ENCODE measurements around the gene TNFRSF19. TPM values are rescaled to one million over a fixed set of nuclear protein-coding genes. Genes with fewer than 3 reads are reported as not detected.
"Not testable (repeated sequence)": the region's sequence is repeated elsewhere in the genome, so short reads cannot be mapped to it uniquely, and the experiment has no call there.

TNFRSF19 gene, protein sequence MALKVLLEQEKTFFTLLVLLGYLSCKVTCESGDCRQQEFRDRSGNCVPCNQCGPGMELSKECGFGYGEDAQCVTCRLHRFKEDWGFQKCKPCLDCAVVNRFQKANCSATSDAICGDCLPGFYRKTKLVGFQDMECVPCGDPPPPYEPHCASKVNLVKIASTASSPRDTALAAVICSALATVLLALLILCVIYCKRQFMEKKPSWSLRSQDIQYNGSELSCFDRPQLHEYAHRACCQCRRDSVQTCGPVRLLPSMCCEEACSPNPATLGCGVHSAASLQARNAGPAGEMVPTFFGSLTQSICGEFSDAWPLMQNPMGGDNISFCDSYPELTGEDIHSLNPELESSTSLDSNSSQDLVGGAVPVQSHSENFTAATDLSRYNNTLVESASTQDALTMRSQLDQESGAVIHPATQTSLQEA
- total RNA-seq = under 1 TPM; 0.82 to 0.90 TPM

DNA sequence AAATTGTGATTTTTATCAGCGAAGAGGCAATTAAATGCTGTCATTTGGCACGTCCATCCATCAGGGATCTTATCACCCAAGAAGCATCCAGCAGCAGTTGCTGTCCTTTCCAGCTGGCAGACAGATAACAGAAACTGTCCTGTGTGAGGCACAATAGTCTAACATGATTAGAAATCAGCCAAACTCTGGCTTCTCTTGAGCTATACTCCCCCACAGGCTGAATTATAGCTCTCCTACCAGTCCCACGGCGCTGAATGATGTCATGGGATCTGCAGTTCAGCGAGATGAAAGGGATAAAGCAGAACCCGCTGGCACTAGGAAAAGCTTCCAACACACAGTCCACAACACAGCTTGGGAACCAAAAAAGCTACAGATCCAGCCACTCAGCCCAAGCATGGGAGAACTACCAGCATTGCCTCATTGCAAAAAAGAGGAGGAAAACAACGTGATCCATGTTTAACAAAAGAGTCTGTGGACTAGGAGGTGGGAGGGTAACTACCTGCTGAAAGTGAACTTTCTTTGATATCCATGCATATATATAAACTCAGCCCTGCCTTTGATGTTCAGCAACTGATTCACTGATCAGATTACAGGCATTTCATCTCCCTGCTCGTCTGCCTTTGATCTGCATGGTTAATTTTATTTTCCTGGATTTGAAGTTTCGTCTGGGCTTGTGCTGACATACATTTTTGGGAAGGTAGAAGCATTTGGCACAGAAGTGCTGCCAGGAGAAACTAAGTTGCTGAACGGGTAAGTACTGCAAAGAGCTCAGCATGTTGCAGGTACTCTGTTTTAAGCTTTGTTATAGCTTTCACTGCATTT lies at the start of gene TNFRSF19:
Gene TNFRSF19, plus strand, starts transcription at position 314 of the 822 bp plus-strand sequence. CDS start 19,772 bp downstream, outside the sequence.
- H3K9ac ChIP-seq (ENCODE audit: low read depth in 2 of 2, low read length in 2 of 2) = no peak within 1 kb of the TSS
- no peak for DNase-seq
- no peaks in the 10 kb centered on the region for H3K9me3 ChIP-seq
- H3K4me3 ChIP-seq = no peak within 1 kb of the TSS
- no peaks in the 10 kb centered on the region for H3K36me3 ChIP-seq
- H3K4me1 ChIP-seq = no peaks in the 10 kb centered on the region
- intact Hi-C loops (cut with DNase I) = no loop called here
- TF ChIP-seq, protein P1, sequence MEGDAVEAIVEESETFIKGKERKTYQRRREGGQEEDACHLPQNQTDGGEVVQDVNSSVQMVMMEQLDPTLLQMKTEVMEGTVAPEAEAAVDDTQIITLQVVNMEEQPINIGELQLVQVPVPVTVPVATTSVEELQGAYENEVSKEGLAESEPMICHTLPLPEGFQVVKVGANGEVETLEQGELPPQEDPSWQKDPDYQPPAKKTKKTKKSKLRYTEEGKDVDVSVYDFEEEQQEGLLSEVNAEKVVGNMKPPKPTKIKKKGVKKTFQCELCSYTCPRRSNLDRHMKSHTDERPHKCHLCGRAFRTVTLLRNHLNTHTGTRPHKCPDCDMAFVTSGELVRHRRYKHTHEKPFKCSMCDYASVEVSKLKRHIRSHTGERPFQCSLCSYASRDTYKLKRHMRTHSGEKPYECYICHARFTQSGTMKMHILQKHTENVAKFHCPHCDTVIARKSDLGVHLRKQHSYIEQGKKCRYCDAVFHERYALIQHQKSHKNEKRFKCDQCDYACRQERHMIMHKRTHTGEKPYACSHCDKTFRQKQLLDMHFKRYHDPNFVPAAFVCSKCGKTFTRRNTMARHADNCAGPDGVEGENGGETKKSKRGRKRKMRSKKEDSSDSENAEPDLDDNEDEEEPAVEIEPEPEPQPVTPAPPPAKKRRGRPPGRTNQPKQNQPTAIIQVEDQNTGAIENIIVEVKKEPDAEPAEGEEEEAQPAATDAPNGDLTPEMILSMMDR (IDR thresholded peaks at IDR 0.05) = no peak
- no peak within 1 kb of the TSS for H3K27ac ChIP-seq
- H3K27me3 ChIP-seq = no peaks in the 10 kb centered on the region

DNA sequence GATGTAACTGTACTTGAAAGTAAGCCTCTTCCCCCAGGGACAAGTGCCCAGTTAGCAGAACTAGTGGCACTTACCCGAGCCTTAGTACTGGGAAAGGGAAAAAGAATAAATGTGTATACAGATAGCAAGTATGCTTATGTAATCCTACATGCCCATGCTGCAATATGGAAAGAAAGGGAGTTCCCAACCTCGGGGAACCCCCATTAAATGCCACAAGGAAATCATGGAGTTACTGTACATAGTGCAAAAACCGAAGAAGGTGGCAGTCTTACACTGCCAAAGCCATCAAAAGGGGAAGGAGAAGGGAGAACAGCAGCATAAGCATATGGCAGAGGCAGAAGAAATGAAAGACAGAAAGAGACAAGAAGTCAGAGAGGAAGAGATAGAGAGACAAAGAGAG lies 40.3 kb upstream of the TNFRSF19 start:
- DNase-seq; H3K4me1 ChIP-seq; H3K36me3 ChIP-seq; H3K27me3 ChIP-seq; intact Hi-C loops (cut with DNase I); H3K4me3 ChIP-seq; H3K9ac ChIP-seq (ENCODE audit: low read depth in 2 of 2, low read length in 2 of 2); H3K9me3 ChIP-seq; H3K27ac ChIP-seq: not testable (repeated sequence)

DNA sequence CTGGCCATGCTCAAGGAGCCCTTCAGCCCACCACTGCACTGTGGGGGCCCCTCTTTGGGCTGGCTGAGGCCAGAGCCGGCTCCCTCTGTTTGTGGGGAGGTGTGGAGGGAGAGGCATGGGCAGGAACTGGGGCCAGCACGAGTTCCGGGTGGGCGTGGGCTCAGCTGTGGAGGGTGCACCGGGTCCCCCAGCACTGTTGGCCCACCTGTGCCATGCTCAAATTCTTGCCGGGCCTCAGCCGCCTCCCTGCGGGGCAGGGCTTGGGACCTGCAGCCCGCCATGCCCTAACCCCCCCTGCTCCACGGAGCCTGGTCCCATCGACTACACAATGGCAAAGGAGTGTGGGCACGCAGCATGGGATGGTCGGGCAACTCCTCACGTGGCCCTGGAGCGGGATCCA lies 38.8 kb upstream of the TNFRSF19 start:
- intact Hi-C loops (cut with DNase I) = no loop called here
- H3K27ac ChIP-seq = no peak overlapping the region
- no peak overlapping the region for H3K4me3 ChIP-seq
- no peaks in the 10 kb centered on the region for H3K9me3 ChIP-seq
- H3K9ac ChIP-seq (ENCODE audit: low read depth in 2 of 2, low read length in 2 of 2) = no peak overlapping the region
- TF ChIP-seq, protein P1 (IDR thresholded peaks at IDR 0.05) = no peak
- H3K36me3 ChIP-seq = no peaks in the 10 kb centered on the region
- no peaks in the 10 kb centered on the region for H3K4me1 ChIP-seq
- no peak for DNase-seq
- no peaks in the 10 kb centered on the region for H3K27me3 ChIP-seq

DNA sequence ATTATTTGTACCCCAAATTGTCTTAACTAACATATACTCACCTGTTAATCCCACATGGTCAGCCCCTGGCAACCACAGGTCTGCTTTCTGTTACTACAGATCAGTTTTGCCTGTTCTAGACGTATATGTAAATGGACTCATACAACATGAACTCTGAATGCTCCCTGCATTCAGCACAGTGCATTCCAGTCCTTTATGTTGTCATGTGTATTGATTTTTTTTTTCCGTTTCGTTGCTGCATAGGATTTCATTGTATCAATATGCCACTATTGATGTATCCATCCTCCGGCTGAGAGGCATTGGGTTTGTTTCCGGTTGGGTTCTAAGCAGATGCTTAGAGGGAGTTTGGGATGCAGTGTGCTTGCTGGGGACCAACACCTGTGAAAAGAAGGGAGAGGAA lies 36.1 kb upstream of the TNFRSF19 start:
- intact Hi-C loops (cut with DNase I) = no loop called here
- Histone ChIP-seq H3K27me3 (no peaks in the 10 kb centered on the region), H3K36me3 (no peaks in the 10 kb centered on the region), H3K9ac (ENCODE audit: low read depth in 2 of 2, low read length in 2 of 2) (no peak overlapping the region), H3K9me3 (no peaks in the 10 kb centered on the region), H3K4me1 (no peaks in the 10 kb centered on the region), H3K4me3 (no peak overlapping the region), H3K27ac (no peak overlapping the region)
- no peak for DNase-seq
- TF ChIP-seq, protein P1 (IDR thresholded peaks at IDR 0.05) = no peak

DNA sequence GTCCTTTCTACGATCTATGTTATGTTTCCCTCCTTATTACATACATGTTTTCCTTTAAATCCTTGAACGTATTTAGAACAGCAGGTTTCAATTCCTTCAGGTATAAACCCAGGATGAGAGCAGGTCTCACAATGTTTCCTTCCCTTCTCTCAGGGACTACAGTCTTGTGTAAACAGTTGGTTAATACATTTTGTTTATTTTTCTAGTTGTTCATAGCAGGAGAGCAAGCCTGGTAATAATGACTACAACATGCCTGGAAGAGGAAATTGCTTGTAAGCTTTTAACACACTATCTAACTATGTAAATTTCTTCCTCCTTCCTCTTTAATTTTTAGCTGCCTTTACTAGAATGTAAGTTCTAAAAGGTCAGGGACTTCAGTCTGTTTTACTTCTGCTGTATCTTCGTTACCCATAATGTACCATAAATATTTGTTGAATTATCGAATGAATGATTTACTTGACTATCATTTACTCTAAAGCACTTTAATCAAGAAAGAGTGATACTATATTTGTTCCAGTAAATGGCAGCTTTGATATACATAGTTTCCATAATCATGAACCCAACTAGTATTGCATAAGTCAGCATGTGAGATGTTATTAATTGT lies 28.9 kb upstream of the TNFRSF19 start:
- TF ChIP-seq, protein P1 (IDR thresholded peaks at IDR 0.05) = no peak
- Histone ChIP-seq H3K4me3 (no peak overlapping the region), H3K9ac (ENCODE audit: low read depth in 2 of 2, low read length in 2 of 2) (no peak overlapping the region), H3K36me3 (no peaks in the 10 kb centered on the region), H3K9me3 (no peaks in the 10 kb centered on the region), H3K27me3 (no peaks in the 10 kb centered on the region), H3K27ac (no peak overlapping the region), H3K4me1 (no peaks in the 10 kb centered on the region)
- DNase-seq = no peak
- intact Hi-C loops (cut with DNase I) = no loop called here

Data from colonic mucosa (tissue), 4 donors.